K562 (cell line): ENCODE measurements around the gene ASMT. TPM values are rescaled to one million over a fixed set of nuclear protein-coding genes. Genes with fewer than 3 reads are reported as not detected.
A peak's percentile ranks its signal among the peaks of the same experiment; 100 is the strongest.

Source experiments
- BCOR ChIP-seq: fragments of 450-650 bp; IDR thresholded peaks from 2 replicates; pipeline ENCODE4 v1.6.1; 2016
- ETV5 ChIP-seq: sonication (generic); formaldehyde crosslinking; IDR thresholded peaks from 2 replicates; pipeline ENCODE4 v1.4.0; 2020; ENCODE audit warnings: low read depth, mild to moderate bottlenecking, missing genetic modification reagents
- MEIS2 ChIP-seq: fragments of 450-650 bp; IDR thresholded peaks from 2 replicates; pipeline ENCODE4 v1.6.1; 2014; ENCODE audit warnings: mild to moderate bottlenecking; ENCODE audit not compliant: partially characterized antibody
- MIER1 ChIP-seq: fragments of 450-650 bp; IDR thresholded peaks from 2 replicates; pipeline ENCODE4 v1.6.1; 2016; ENCODE audit warnings: antibody characterized with exemption, mild to moderate bottlenecking, low read depth
- MTF1 ChIP-seq: fragments of 250-450 bp; sonication (Bioruptor Pico); IDR thresholded peaks from 2 replicates; pipeline ENCODE4 v1.9.0; 2021; ENCODE audit warnings: moderate library complexity, mild to moderate bottlenecking, inconsistent platforms, borderline replicate concordance
- NCOA1 ChIP-seq: fragments of 450-650 bp; IDR thresholded peaks from 2 replicates; pipeline ENCODE4 v1.6.1; 2016; ENCODE audit warnings: low read depth
- PHB ChIP-seq: fragments of 250-450 bp; sonication (Bioruptor Pico); IDR thresholded peaks from 2 replicates; pipeline ENCODE4 v1.5.0; 2021
- RAD21 ChIP-seq, 2 experiments: fragments of 250-450 bp in 1 of 2; fragments of 450-650 bp in 1 of 2; sonication (Bioruptor Pico) in 1 of 2; formaldehyde crosslinking in 1 of 2; IDR thresholded peaks in 1 of 2; conservative IDR thresholded peaks in 1 of 2; 2 replicates each; pipeline versions ENCODE4 v1.4.0 to v1.8.0; 2020 to 2022; ENCODE audit warnings: mild to moderate bottlenecking in 2 of 2, moderate library complexity in 1 of 2
- STAT5B ChIP-seq: fragments of 250-450 bp; sonication (Bioruptor Pico); IDR thresholded peaks from 2 replicates; pipeline ENCODE4 v1.8.0; 2021; ENCODE audit warnings: mild to moderate bottlenecking, inconsistent platforms
- ZC3H11A ChIP-seq: IDR thresholded peaks from 2 replicates; pipeline ENCODE4 v1.6.1; 2012; ENCODE audit warnings: low read depth, low read length, improper control_type of control experiment
- ZNF212 ChIP-seq: fragments of 450-650 bp; formaldehyde crosslinking; IDR thresholded peaks from 2 replicates; pipeline ENCODE4 v1.4.0; 2020; ENCODE audit warnings: mild to moderate bottlenecking
- ZNF274 ChIP-seq: IDR thresholded peaks from 2 replicates; pipeline ENCODE4 v1.6.1; 2011; ENCODE audit warnings: low read depth, mild to moderate bottlenecking, low read length, moderate library complexity, borderline replicate concordance
- ZNF785 ChIP-seq: fragments of 250-450 bp; sonication (Bioruptor Pico); IDR thresholded peaks from 2 replicates; pipeline ENCODE4 v1.4.0; 2020; ENCODE audit warnings: mild to moderate bottlenecking
- polyA plus RNA-seq, 8 experiments: library from polyadenylated mRNA; depleted of rRNA in 4 of 8; stranded (reverse) in 5 of 8; unstranded in 3 of 8; fragments of >200 nt; fragmentation: Nextera tagmentation in 2 of 8; fragmentation: Illumina TruSeq in 1 of 8; extraction: Ambion mirVana in 2 of 8; extraction: Trizol in 1 of 8; gene quantifications; 2 replicates each; pipeline versions ENCODE4 v1.2.1 to v1.2.3, GENCODE V29; 2011 to 2014; ENCODE audit warnings: inconsistent platforms in 1 of 8, missing spikeins in 1 of 8
- total RNA-seq, 7 experiments: library from RNA; depleted of rRNA in 6 of 7; stranded (reverse); fragments of >200 nt in 6 of 7; fragmentation: Illumina TruSeq in 2 of 7; extraction: Trizol in 2 of 7; gene quantifications; 2 replicates each; pipeline versions ENCODE4 v1.2.1 to v1.2.3, GENCODE V29; 2011 to 2021; ENCODE audit warnings: low replicate concordance in 1 of 7
- TF ChIP-seq, protein P1 (sequence below): fragments of 250-450 bp; sonication (Bioruptor Pico); IDR thresholded peaks from 2 replicates; pipeline ENCODE4 v1.9.0; 2021; ENCODE audit warnings: mild to moderate bottlenecking
- TF ChIP-seq, protein P2 (sequence below), 2 experiments: fragments of 250-450 bp in 1 of 2; fragments of 450-650 bp in 1 of 2; sonication (Bioruptor Pico) in 1 of 2; IDR thresholded peaks; 2 replicates each; pipeline versions ENCODE4 v1.6.1 to v1.8.0; 2016 to 2021; ENCODE audit warnings: mild to moderate bottlenecking in 2 of 2, moderate library complexity in 2 of 2, missing compliant biosample characterization in 1 of 2, missing genetic modification characterization in 1 of 2
- TF ChIP-seq, protein P3 (sequence below), 2 experiments: fragments of 450-650 bp; formaldehyde crosslinking in 1 of 2; IDR thresholded peaks; 2 replicates each; pipeline versions ENCODE4 v1.4.0 to v1.6.1; 2014 to 2020; ENCODE audit warnings: mild to moderate bottlenecking in 2 of 2, borderline replicate concordance in 1 of 2, low read depth in 1 of 2

Gene ASMT
- total and polyA plus RNA-seq, 9 of the 15 experiments (the other 6 are each of a cell fraction or from before 2014, with no cell fraction given), result 0.06 TPM; not detected in 8

DNA sequence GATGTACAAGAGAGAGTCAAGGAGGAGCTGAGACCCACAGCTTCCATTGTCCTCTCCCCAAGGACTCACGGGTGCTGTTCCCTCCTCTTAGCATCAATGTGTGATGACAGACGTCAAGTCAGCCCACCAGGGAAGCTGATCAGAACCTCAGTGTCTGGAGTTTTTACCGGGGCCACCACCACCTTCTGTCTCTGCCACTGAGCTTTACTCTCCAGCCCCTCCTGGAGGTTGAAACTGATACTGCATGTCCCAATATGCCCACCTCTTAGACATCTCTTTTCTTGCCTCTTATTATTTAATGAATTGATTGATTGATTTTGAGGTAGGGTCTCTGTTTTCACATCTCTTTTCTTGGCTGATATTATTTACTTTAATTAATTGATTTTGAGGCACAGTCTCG lies 33.7 kb upstream of the ASMT start (continued):
- TF ChIP-seq MTF1 (CRISPR knock-in tag) (no peak), ZNF785 (CRISPR knock-in tag) (no peak), ZNF274 (no peak), STAT5B (no peak), ZNF212 (CRISPR knock-in tag) (no peak), MIER1 (no peak), ZC3H11A (no peak), PHB (CRISPR knock-in tag) (no peak), NCOA1 (no peak), BCOR (no peak), RAD21 (CRISPR knock-in tag; conservative IDR thresholded peaks at IDR 0.05 in 1 of 2, IDR thresholded peaks at IDR 0.05 in 1 of 2) (peak; percentile 56 to 80), ETV5 (no peak), MEIS2 (peak; percentile 26)
- TF ChIP-seq, protein P1, sequence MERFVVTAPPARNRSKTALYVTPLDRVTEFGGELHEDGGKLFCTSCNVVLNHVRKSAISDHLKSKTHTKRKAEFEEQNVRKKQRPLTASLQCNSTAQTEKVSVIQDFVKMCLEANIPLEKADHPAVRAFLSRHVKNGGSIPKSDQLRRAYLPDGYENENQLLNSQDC (CRISPR knock-in tag), result no peak
- TF ChIP-seq, protein P2, sequence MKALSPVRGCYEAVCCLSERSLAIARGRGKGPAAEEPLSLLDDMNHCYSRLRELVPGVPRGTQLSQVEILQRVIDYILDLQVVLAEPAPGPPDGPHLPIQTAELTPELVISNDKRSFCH (CRISPR knock-in tag; IDR thresholded peaks at IDR 0.05), result no peak
- TF ChIP-seq, protein P2 (tag; IDR thresholded peaks at IDR 0.05), result no peak
- TF ChIP-seq, protein P3, sequence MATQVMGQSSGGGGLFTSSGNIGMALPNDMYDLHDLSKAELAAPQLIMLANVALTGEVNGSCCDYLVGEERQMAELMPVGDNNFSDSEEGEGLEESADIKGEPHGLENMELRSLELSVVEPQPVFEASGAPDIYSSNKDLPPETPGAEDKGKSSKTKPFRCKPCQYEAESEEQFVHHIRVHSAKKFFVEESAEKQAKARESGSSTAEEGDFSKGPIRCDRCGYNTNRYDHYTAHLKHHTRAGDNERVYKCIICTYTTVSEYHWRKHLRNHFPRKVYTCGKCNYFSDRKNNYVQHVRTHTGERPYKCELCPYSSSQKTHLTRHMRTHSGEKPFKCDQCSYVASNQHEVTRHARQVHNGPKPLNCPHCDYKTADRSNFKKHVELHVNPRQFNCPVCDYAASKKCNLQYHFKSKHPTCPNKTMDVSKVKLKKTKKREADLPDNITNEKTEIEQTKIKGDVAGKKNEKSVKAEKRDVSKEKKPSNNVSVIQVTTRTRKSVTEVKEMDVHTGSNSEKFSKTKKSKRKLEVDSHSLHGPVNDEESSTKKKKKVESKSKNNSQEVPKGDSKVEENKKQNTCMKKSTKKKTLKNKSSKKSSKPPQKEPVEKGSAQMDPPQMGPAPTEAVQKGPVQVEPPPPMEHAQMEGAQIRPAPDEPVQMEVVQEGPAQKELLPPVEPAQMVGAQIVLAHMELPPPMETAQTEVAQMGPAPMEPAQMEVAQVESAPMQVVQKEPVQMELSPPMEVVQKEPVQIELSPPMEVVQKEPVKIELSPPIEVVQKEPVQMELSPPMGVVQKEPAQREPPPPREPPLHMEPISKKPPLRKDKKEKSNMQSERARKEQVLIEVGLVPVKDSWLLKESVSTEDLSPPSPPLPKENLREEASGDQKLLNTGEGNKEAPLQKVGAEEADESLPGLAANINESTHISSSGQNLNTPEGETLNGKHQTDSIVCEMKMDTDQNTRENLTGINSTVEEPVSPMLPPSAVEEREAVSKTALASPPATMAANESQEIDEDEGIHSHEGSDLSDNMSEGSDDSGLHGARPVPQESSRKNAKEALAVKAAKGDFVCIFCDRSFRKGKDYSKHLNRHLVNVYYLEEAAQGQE (IDR thresholded peaks at IDR 0.05; ENCODE audit: borderline replicate concordance), result peak; percentile 68; the same call in 1 of the 2 replicates
- TF ChIP-seq, protein P3 (CRISPR knock-in tag; IDR thresholded peaks at IDR 0.05; ENCODE audit: low read depth), result no peak
